PC-9 (cell line): ENCODE measurements around the gene LCMT2. TPM values are rescaled to one million over a fixed set of nuclear protein-coding genes. Genes with fewer than 3 reads are reported as not detected.

Experiments used
- BruUV-seq: library from RNA; stranded (reverse); fragments of 400-500 nt; replicated peaks from 2 replicates; lab custom pipeline; 2021; lab: Mats Ljungman, UMichigan
- CTCF ChIA-PET: fragments of 300-600 bp; sonication (Branson Sonifier 250); formaldehyde crosslinking; loops from one replicate; lab custom pipeline; 2022; ENCODE audit warnings: antibody characterized with exemption; lab: Charles Lee
- POLR2A ChIA-PET: fragments of 300-600 bp; sonication (Branson Sonifier 250); formaldehyde crosslinking; loops from one replicate; lab custom pipeline; 2022; ENCODE audit warnings: antibody characterized with exemption; ENCODE audit not compliant: unreplicated experiment; lab: Charles Lee
- DNase-seq, 2 experiments: peaks; one replicate each; pipeline versions ENCODE4 v3.0.0 to v3.0.0-alpha.2; 2015 to 2022; ENCODE audit warnings: mixed read lengths in 1 of 2
- H2AFZ ChIP-seq: fragments of 200-600 bp; sonication (generic); 2 replicates; pipeline ENCODE4 v1.8.1; 2017; ENCODE audit warnings: antibody characterized with exemption
- H3F3A ChIP-seq: fragments of 200-600 bp; sonication (generic); 2 replicates; pipeline ENCODE4 v1.8.1; 2017; ENCODE audit warnings: antibody characterized with exemption, mild to moderate bottlenecking, low read depth; ENCODE audit not compliant: insufficient read depth
- H3K27ac ChIP-seq: fragments of 200-600 bp; sonication (generic); 2 replicates; pipeline ENCODE4 v1.6.1; 2016; ENCODE audit warnings: mixed run types
- H3K27me3 ChIP-seq: fragments of 200-600 bp; sonication (generic); 2 replicates; pipeline ENCODE4 v1.6.1; 2016; ENCODE audit warnings: low read depth, mixed run types; ENCODE audit not compliant: insufficient read depth
- H3K36me3 ChIP-seq: fragments of 200-600 bp; sonication (generic); 2 replicates; pipeline ENCODE4 v1.6.1; 2016; ENCODE audit warnings: low read depth, mixed run types
- H3K4me1 ChIP-seq: fragments of 200-600 bp; sonication (generic); replicated peaks from 2 replicates; pipeline ENCODE4 v1.6.1; 2016; ENCODE audit warnings: mixed run types; ENCODE audit not compliant: insufficient read depth
- H3K4me2 ChIP-seq: fragments of 200-600 bp; sonication (generic); 2 replicates; pipeline ENCODE4 v1.6.1; 2017; ENCODE audit warnings: mixed run types
- H3K4me3 ChIP-seq: fragments of 200-600 bp; sonication (generic); 2 replicates; pipeline ENCODE4 v1.6.1; 2016; ENCODE audit warnings: mixed run types
- H3K79me2 ChIP-seq: fragments of 200-600 bp; sonication (generic); 2 replicates; pipeline ENCODE4 v1.6.1; 2017; ENCODE audit warnings: low read depth, mixed run types
- H3K9me2 ChIP-seq: fragments of 200-600 bp; sonication (generic); 2 replicates; pipeline ENCODE4 v1.8.1; 2017; ENCODE audit warnings: mild to moderate bottlenecking; ENCODE audit not compliant: insufficient read depth
- H3K9me3 ChIP-seq: fragments of 200-600 bp; sonication (generic); 2 replicates; pipeline ENCODE4 v1.8.1; 2016; ENCODE audit warnings: low read depth; ENCODE audit not compliant: insufficient read depth
- H4K20me1 ChIP-seq: fragments of 200-600 bp; sonication (generic); 2 replicates; pipeline ENCODE4 v1.8.1; 2017; ENCODE audit not compliant: insufficient read depth
- EZH2 ChIP-seq: fragments of 200-600 bp; sonication (generic); IDR thresholded peaks from 2 replicates; pipeline ENCODE4 v1.8.0; 2017; ENCODE audit warnings: antibody characterized with exemption, low read depth
- intact Hi-C: fragments of 100-400 bp; cut with micrococcal nuclease; formaldehyde crosslinking; loops from one replicate; pipeline ENCODE4 v1.10.0; 2022; ENCODE audit not compliant: unreplicated experiment
- total RNA-seq: library from RNA; stranded (reverse); gene quantifications from 2 replicates; pipeline ENCODE4 v1.2.3, GENCODE V29; 2021
- TF ChIP-seq, protein P1 (sequence below): fragments of 200-600 bp; sonication (generic); conservative IDR thresholded peaks from 2 replicates; pipeline ENCODE4 v1.6.1; 2017; ENCODE audit warnings: mixed run types, antibody characterized with exemption, mild to moderate bottlenecking, moderate library complexity

The LCMT2 gene
- total RNA-seq, 1 experiment from 2014 or later, result 4.7 TPM

GRCh38 chr15:43318990-43319771 is 11.2 kb downstream of the LCMT2 start:
- POLR2A ChIA-PET, result no interaction called here
- Histone ChIP-seq H2AFZ (no peak overlapping the region), H3F3A (no peaks in the 10 kb centered on the region), H3K36me3 (no peaks in the 10 kb centered on the region), H3K9me2 (no peaks in the 10 kb centered on the region; the same call in 1 of the 2 replicates), H3K79me2 (no peaks in the 10 kb centered on the region), H3K27ac (no peak overlapping the region), H3K4me2 (no peak overlapping the region), H3K27me3 (no peaks in the 10 kb centered on the region), H3K4me1 (no peaks in the 10 kb centered on the region), H3K4me3 (no peak overlapping the region), H3K9me3 (no peaks in the 10 kb centered on the region), H4K20me1 (no peaks in the 10 kb centered on the region)
- no peak for DNase-seq
- TF ChIP-seq, protein P1, sequence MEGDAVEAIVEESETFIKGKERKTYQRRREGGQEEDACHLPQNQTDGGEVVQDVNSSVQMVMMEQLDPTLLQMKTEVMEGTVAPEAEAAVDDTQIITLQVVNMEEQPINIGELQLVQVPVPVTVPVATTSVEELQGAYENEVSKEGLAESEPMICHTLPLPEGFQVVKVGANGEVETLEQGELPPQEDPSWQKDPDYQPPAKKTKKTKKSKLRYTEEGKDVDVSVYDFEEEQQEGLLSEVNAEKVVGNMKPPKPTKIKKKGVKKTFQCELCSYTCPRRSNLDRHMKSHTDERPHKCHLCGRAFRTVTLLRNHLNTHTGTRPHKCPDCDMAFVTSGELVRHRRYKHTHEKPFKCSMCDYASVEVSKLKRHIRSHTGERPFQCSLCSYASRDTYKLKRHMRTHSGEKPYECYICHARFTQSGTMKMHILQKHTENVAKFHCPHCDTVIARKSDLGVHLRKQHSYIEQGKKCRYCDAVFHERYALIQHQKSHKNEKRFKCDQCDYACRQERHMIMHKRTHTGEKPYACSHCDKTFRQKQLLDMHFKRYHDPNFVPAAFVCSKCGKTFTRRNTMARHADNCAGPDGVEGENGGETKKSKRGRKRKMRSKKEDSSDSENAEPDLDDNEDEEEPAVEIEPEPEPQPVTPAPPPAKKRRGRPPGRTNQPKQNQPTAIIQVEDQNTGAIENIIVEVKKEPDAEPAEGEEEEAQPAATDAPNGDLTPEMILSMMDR, result no peak
- no peak for TF ChIP-seq EZH2
- no TSS peak for BruUV-seq
- CTCF ChIA-PET, result no interaction called here
- intact Hi-C loops, result no loop called here

GRCh38 chr15:43317566-43318184 is 12.7 kb downstream of the LCMT2 start:
- POLR2A ChIA-PET, result interaction anchor here (0.6 kb wide), 2 partner anchors 9 to 743 kb away, joined by 6 to 7 read pairs; no protein-coding TSS in a partner anchor
- CTCF ChIA-PET, result no interaction called here

DNA sequence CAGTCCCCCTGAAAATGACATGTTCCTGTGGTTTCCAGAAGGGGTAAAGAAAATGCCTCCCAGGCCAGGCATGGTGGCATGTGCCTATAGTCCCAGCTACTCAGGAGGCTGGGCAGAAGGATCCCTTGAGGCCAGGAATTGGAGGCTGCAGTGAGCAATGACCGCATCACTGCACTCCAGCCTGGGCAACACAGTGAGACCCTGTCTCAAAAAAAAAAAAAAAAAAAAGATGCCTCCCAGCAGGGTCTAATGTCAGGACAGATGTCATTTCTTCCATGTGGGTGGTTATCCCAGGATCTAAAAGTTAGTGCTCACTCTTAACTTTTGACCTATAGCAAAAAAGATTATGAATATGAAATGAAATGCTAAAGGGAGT is 13.4 kb downstream of the LCMT2 start:
- no peak overlapping the region for H2AFZ ChIP-seq
- no peak overlapping the region for H3K4me3 ChIP-seq
- no peaks in the 10 kb centered on the region for H4K20me1 ChIP-seq
- no TSS peak for BruUV-seq
- CTCF ChIA-PET, result no interaction called here
- H3K9me2 ChIP-seq, result no peaks in the 10 kb centered on the region
- H3K9me3 ChIP-seq, result no peaks in the 10 kb centered on the region
- no peaks in the 10 kb centered on the region for H3K79me2 ChIP-seq
- H3F3A ChIP-seq, result no peaks in the 10 kb centered on the region
- H3K27me3 ChIP-seq, result no peaks in the 10 kb centered on the region
- intact Hi-C loops, result no loop called here
- no peak for DNase-seq
- POLR2A ChIA-PET, result interaction anchor here (0.6 kb wide), 1 partner anchor 742 kb away, joined by 6 read pairs; no protein-coding TSS in a partner anchor
- no peaks in the 10 kb centered on the region for H3K4me1 ChIP-seq
- H3K4me2 ChIP-seq, result no peak overlapping the region
- TF ChIP-seq, protein P1, result no peak
- no peak for TF ChIP-seq EZH2
- H3K27ac ChIP-seq, result no peak overlapping the region
- no peaks in the 10 kb centered on the region for H3K36me3 ChIP-seq

More at GRCh38 chr15:43317566-43318184, 12.7 kb downstream of the LCMT2 start:
- no peaks in the 10 kb centered on the region for H3F3A ChIP-seq
- H3K9me2 ChIP-seq, result no peaks in the 10 kb centered on the region; the same call in 1 of the 2 replicates
- no peak overlapping the region for H3K4me2 ChIP-seq
- no peaks in the 10 kb centered on the region for H3K79me2 ChIP-seq
- H4K20me1 ChIP-seq, result no peaks in the 10 kb centered on the region
- H3K36me3 ChIP-seq, result no peaks in the 10 kb centered on the region
- H3K9me3 ChIP-seq, result no peaks in the 10 kb centered on the region
- no peak overlapping the region for H3K4me3 ChIP-seq
- H3K4me1 ChIP-seq, result no peaks in the 10 kb centered on the region
- TF ChIP-seq EZH2, result no peak
- peak; percentile 31 to 42 for DNase-seq
- BruUV-seq, result no TSS peak
- no peaks in the 10 kb centered on the region for H3K27me3 ChIP-seq
- intact Hi-C loops, result no loop called here
- no peak overlapping the region for H3K27ac ChIP-seq
- no peak overlapping the region for H2AFZ ChIP-seq
